Stimulated activated CD4-positive, alpha-beta T cell treated with anti-CD3 and anti-CD28 coated beads, Interleukin-4, amount 100 ng/mL, for 1 hour (primary cell): ENCODE data around the gene HSD17B7.
"Not testable (repeated sequence)": the region's sequence is repeated elsewhere in the genome, so short reads cannot be mapped to it uniquely, and the experiment has no call there.

Experiments used
- DNase-seq: peaks from one replicate; pipeline ENCODE4 v3.0.0-alpha.2; 2020

HSD17B7 gene, protein sequence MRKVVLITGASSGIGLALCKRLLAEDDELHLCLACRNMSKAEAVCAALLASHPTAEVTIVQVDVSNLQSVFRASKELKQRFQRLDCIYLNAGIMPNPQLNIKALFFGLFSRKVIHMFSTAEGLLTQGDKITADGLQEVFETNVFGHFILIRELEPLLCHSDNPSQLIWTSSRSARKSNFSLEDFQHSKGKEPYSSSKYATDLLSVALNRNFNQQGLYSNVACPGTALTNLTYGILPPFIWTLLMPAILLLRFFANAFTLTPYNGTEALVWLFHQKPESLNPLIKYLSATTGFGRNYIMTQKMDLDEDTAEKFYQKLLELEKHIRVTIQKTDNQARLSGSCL

DNA sequence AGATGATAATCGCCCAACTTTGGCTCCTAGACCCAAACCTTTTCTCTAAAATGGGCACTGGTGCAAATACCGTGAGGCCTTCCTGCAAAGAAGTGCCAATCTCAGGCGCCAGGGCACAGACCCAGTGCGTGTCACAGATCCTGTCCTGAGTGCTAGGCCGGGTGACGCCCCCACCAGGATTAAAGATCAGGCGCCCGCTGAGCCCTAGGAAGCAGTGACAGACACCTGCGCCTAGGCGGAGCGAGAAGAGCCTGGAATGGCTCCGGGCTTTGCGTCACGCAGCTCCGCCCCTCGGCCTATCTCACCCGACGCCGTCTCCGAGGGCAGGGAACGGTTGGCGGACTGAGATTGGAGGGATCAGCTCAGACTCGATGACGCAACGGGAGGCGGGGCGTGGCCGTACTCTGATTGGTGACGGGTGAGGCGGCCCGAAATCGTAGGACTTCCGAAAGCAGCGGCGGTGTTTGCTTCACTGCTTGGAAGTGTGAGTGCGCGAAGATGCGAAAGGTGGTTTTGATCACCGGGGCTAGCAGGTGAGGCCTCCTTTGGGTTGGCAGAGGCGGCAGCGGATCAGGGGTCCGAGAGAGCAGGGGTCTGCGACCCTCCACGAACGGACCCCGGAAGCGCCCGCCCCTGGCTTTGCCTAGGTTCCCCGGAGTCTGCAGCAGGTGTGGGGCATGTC is at the start of gene HSD17B7:
HSD17B7 (plus strand) TSS at position 400 of the 682 bp plus-strand sequence; CDS start at position 499, 99 bp downstream.
- DNase-seq: peak; percentile 62

DNA sequence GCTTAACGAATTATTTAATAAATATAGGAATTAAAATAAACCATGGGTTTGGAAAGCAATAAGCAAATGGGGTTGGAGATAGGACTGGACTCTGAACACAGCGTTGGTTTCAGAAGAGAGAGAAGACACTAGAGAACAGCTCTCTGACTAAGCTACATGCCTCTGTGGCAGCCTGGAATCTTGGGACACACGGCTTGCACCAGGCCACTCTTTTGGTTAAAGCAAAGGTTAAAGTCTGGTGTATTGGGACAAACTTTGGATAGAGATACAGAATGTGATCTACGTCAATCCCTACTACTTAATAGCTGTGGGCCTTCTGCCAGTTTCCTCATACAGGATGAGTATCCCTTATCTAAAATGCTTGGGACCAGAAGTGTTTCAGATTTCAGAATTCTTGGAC is 49.7 kb upstream of the HSD17B7 start:
- no peak for DNase-seq

DNA sequence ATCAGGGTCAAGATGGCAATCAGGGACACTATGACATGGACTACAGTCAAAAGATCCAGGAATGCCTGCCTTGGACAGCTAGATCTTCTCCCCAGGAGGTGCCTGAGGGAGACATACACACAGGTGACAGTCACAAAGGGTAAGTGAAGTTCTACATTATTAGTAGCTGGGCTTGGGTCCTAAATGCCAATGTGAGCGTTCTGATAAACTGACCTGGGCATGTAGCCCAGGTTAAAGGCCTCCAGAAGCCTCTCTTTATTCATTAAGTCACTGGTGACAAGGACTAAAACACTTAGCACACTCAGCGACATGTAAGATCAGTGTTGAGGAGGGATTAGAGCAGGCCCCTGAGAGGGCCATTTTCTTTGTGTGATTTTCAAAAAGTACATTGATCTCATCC is 48.9 kb upstream of the HSD17B7 start:
- no peak for DNase-seq

DNA sequence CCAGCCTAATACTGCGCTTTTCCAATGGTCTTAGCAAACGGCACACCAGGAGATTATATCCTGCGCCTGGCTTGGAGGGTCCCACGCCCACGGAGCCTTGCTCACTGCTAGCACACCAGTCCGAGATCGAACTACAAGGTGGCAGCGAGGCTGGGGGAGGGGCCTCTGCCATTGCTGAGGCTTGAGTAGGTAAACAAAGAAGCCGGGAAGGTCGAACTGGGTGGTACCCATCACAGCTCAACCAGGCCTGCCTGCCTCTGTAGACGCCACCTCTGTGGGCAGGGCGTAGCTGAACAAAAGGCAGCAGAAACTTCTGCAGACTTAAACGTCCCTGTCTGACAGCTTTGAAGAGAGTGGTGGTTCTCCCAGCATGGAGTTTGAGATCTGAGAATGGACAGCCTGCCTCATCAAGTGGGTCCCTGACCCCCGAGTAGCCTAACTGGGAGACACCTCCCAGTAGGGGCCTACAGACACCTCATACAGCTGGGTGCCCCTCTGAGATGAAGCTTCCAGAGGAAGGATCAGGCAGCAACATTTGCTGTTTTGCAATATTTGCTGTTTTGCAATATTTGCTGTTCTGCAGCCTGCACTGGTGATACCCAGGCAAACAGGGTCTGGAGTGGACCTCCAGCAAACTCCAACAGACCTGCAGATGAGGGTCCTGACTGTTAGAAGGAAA is 44.1 kb upstream of the HSD17B7 start:
- DNase-seq: not testable (repeated sequence)

DNA sequence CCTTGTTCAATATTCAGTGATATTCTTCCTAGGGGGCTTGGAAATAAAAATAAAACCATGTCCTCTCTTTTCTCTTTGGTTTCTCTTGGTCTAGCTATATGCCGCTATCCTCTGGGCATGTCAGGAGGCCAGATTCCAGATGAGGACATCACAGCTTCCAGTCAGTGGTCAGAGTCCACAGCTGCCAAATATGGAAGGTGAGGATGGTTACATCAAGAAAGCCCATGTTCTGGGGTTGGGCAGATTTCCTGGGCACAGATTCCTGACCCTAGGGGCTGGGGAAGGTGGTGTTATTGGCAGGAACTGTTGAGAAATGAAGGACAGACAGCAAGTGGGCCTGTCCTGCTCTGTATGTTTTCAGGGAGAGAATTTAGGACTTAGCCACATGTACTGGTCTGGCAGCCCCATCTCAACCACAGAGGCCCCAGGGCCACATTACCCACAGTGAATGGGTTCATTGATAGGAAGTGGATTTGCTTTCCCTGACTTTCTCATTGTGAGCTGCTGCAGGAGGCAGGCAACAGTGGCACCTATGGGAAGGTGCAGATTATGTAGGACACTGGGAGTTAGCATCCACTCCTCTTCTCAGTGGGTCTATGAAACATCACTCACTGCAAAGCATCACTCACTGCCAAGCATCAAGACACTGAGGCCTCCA is 37.4 kb upstream of the HSD17B7 start:
- no peak for DNase-seq

DNA sequence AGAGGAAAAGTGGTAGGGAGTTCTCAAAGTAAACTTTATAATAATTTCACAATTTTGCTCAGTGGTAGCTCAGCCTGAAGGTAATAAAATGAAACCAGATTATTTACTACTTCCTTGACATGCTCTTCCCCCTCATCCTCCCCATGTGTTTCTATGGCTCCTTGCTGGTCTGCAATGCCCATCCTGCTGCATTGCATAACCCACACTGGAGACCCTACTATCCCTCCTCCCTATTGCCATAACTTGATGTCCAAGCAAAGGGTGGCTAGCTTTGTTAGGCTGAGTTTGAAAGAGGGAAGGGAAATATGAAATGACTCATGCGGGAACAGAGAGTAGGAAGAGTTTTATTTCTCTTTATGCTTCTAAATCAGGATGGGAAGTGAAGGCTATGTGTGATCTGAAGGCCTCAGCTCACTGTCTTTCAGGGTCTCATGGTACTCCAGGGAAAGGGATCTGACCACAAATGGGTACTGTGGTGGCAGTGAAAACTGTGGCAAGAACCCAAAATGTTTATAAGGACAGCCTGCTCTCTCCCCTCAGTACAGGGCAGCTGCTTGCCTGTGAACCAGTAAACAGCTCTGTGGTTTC is 36.4 kb upstream of the HSD17B7 start:
- no peak for DNase-seq

DNA sequence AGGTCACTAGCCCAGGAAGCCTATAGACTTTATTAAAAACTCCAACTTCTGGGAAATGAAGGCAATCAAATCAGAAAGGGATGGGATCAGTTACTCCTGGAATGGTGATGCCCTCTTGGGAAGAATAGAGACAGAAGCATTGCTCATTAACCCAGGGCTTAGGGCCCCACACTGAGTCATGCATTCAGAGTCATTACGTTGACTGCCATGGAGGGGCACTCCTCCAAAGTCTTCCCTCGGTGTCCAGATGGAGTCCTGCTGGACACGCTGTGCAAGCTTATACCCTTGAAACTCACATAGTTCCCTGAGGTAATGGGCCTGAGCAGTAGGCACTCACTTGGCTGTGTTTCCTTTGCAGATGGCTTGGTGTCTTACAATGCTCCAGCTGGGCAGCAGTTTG is 35.2 kb upstream of the HSD17B7 start:
- no peak for DNase-seq

DNA sequence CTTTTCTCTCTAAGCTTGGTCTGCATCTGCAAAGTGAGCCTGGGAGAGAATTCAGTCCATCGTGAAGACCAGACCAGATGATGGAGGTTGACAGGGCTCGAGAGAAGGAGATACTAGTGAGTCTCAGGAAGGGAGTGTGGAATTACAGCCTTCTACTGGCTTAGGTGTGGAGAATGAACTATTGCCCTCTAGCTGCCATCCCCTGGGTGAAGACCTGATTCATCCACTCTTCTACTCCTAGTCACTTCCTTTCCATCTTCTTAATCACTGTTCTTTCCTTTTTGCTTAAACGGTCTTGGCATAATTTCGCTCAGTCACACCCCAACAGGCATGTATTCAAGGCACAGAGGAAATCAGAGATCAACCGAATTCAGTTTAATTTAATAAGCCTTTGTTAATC is 34.0 kb upstream of the HSD17B7 start:
- DNase-seq: no peak

DNA sequence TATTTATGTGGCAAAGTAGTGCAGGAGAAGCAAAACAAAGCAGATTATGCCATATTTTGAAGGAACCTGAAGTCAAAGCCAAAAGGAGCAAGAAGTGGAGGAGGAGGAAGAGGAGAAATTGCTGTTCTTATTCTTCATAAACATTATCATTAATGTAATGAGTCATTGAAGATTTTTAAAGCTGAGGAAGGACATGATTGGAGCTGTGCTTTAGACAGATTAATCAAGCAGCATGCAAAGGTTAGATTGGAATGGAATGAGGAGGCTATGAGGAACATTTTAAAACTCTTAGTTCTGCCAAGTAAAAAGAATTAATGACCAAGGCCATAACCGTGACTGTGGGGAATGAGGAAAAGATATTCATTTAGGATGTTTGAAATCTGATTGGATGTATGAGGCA is 33.0 kb upstream of the HSD17B7 start:
- DNase-seq: no peak

DNA sequence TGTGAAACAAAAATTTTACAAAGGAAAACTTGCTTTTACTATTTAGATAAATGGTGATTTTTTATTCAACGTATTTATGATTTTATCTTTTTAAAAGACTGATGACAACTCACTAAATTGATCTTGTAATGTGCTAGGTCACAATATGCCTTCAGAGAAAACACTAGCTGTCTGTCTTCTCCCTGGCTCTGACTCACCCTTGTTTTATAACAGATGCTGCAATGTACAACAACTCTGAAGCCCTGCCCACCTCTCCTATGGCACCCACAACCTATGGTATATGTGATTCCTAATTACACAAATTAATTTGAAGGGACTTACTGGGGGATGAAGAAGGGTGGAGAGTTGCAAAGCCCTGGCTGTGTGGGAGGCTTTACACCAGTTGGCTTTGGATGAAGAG is 24.7 kb upstream of the HSD17B7 start:
- no peak for DNase-seq

DNA sequence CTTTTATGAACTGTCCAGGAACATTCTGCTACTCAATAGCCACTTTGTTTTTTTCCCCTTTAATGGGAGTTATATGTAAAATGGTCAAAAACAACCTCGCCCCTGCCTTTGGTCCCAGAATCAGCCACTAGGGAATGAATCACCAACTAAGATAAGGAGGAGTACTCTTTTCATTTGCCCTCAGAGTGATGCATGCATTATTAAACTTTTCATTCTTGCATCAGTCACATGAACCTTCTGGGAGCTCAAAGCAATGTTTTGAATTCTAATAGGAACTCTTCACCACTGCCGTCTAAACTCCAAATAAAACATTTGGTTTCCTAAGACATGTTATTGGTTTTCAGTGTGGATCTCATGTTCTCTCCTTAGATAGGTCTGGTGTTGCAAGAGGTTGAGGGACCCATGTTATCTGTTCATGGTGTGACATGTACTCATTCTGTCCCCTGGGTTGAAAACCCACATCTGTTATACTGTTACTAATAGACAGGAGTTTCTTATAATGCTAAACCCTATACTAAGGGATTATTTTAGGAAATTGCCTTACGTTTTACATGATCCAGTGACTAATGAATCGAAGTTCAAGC is 17.8 kb upstream of the HSD17B7 start:
- DNase-seq: no peak

DNA sequence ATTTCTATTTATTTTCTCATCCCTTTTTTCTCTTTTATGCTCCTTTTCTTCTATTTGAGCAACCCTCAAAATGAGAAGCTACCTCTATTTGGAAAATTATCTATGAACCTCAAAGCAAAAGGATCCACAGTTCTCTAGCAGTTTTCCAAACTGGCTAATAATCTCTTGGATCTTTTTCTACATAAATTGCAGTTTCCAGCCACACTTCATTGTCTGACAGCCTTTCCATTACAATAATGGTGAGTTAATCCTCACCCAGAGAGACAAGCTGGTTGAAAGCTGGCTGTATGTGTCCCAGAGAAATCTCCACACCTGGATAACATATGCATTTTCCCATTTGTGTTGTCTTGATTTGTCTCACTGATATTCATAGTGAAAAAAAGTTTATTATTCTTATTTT is 16.5 kb upstream of the HSD17B7 start:
- DNase-seq: no peak

DNA sequence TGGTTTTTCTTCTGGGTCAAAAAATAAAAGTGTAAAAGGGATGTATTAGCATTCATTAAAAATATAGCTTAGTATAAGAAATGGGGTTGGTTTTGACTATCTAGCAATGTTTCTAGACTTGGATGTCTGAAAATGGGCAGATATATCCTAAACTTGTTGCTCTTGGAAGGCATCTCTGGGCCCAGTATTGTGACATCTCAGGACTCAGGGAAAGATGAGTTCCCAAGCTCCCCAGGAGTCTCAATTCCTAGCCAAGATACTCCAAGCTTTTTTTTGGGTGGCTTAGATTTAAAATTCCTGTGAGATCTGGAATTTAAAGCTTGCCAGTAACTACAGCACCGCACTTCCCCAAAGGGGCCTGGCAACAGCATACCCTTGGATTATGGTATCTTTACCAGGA is 11.5 kb upstream of the HSD17B7 start:
- DNase-seq: no peak

DNA sequence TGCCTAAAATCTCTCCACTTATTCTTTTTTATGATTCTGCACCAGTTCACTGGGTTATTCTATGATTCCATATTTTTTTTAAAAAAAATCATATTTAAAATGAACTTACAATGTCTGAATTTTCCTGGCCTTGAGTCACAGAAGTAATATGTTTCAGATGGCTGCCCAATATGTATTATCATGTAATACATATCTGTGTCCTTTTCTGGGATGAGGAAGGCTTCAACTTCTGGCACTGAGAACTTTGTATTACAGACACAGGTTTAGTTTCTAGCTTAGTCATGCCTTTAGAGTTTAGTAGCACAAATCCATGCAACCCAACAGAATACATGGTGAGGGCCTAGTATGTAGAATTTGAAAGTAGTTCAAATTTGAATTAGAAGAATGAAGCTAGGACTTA is 7.8 kb upstream of the HSD17B7 start:
- no peak for DNase-seq

DNA sequence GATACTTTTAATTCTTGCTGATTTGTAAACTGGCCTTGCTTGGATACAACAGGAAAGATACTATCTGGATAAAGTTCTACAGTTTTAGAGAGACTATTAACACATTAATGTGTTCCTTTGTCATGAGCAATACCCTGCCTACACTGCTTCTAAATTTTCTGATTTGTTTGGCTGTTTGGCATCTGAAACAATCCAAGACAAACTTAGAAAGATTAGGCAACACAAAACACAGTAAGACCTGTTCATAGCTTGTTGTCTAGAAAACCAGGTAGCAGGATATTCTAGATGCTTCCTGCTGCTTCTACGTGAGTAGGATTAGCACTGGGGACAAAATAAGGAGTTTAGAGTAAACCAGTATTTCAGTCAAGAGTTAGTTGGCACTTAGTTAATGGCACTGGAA is 5.6 kb upstream of the HSD17B7 start:
- DNase-seq: not testable (repeated sequence)

DNA sequence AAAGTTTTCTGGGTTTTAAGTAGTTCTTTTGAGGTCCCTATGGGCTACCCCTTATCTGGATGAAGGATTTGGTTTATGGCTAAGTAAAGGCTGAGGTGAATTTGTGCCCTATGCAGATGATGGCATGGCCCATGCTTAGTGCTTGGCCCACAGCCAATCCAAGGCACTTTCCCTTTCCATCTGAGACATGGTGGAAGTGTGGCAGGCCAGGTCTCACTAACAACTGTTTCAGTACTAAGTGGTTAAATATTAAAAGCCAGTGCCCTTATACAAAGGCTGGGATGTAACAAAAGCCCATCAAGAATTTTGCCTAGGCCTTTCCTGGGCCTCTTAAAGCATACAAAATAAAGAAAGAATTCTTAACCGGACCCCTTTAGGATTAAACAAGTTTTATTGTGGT is 1.7 kb upstream of the HSD17B7 start:
- not testable (repeated sequence) for DNase-seq

DNA sequence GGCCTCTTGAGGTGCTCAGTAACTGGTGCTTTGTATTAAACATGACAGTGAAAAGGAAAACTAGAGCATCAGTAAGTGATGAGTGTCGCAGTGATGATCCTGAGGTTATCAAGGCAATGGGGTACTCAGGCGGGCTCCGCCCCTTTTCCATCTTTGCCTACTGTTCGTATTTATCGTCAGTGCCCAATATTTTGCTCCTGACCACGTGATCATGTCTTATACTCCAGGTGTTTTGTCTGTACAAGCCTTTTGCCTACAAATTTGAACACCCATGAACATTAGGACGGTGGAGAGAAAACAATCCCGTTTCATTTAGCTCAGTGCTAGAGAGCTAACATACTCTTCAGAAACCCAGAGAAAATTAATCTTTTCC is 469 bp downstream of the HSD17B7 start:
- not testable (repeated sequence) for DNase-seq

DNA sequence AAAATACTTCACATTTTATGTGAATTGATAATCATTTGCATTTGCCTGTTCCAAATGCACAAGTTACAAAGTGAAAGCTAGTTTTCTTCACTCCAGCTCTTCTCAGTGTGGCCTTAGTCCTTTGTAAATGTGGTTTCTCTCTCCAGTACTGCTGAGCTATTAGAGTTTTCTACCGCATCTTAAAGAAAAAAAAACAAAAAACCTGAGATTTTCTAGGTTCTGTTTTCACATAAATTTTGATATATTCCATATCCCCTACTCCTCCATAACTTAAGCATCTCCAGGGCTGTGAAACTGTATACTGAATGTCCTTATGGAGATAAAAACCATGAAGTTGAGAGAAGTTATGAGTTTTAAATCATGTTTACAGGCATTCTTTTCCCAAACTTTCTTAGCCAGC is 3.8 kb downstream of the HSD17B7 start:
- DNase-seq: not testable (repeated sequence)

DNA sequence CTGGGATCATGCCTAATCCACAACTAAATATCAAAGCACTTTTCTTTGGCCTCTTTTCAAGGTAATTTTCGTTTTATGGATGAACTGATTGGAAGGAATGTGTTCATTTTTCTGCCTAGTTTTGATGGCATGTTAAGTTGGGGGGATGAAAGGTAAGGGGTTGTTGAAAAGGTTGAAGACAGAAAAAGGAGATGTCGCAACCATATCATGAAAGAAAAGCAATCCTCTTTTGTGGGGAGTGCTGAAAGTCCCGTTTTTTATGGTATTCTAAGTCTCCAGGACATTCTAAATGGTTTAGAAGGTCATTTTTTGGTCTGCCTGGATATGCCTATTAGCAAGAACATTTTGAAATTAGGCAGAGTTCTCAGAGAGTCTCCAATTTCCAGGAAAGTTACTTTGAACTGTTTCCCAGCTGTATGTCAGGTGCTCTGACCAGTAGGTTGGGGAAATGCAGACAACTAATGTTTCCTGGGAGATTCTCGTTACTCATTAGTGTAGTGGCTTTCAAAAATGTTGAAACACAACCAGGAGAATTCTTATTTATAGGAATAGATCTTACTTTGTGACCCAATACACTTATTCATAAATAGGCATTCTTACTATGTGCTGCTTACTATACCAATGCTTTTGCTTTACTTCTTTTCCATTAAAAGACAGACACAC is 6.2 kb downstream of the HSD17B7 start:
- not testable (repeated sequence) for DNase-seq

DNA sequence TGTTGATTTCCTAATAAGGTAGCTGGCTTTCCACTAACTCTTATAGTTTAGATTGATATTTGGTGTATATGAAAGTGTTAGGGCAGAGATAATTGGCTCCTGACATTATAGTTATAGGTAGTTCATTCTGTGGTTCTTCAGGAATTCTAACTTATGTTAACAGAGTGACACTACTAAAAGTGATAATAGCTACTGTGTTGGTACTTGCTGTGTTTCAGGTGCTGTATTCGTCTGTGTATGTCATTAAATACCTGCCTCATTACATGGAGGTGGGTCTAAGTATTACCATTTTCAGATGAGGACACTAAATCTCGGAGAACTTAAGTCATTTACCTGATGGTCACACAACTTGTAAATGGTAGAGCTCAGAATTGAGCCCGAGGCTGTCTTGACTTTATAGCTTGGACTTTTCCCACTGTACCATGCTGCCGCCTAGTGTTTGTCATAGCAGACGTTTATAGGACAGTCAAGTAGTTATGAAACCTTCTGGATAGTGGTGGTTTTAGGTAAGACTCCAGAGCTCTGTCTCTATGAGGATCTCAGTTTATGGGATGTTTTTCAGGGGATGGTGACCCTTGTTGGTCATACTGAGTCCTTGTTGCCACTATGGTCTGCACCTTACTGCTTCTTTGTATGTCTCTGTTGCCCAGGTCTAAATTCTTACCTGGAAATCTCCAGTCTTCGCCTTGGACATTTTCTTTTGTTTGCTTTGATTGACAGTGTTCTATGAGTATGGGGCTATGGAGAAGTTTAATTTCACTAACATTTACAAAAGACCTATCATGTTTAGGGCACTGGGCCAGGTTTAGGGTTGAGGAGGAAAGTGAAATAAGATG is 9.7 kb downstream of the HSD17B7 start:
- not testable (repeated sequence) for DNase-seq

DNA sequence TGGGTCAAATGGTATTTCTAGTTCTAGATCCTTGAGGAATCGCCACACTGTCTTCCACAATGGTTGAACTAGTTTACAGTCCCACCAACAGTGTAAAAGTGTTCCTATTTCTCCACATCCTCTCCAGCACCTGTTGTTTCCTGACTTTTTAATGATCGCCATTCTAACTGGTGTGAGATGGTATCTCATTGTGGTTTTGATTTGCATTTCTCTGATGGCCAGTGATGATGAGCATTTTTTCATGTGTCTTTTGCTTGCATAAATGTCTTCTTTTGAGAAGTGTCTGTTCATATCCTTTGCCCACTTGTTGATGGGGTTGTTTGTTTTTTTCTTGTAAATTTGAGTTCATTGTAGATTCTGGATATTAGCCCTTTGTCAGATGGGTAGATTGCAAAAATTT is 17.0 kb downstream of the HSD17B7 start:
- DNase-seq: not testable (repeated sequence)
